ENCODE data around the gene PQBP1.

The PQBP1 gene

DNA sequence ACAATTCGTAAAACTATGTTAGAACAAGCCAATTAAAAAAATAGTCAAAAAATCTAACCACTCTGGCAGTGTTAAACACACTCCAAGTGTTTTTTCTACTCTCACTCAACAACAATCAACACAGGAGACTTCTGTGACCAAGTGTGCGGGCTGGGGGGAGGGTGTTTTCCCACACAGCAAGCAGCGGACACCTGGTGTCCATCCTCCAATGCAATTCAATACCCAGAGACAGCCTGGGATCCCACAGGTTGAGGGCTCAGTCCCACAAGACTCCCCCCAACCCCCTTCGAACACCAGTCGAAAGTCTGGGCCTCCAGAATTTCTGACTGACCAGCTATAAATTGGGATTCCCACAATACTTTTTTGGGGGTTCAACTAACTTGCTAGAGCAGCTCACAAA is 29.4 kb downstream of the PQBP1 start:
- DNase-seq = no peak

DNA sequence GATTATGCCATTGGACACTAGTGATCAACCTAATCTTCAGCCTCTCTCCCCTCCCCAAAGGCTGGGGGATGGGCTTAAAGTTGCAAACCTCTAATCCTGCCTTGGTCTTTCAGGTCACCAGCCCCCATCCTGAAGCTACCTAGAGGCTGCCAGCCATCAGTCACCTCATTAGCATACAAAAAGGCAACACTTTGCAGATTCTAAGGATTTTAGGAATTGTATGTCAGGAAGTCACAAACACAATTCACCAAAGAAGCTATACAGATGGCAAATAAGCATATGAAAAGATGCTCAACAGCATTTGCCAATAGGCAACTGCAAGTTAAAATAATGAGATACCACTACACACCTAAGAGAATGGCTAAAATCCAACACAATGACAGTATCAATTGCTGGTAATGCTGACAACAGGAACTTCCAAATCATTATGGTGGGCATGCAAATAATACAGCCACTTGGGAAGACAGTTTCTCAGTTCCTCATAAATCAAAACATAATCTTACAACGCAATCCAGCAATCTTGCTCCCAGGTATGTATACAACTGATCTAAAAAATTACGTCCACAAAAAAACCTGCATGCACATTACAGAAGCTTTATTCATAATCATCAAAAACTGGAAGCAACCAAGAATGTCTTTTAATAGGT is 30.1 kb downstream of the PQBP1 start:
- DNase-seq = no peak

DNA sequence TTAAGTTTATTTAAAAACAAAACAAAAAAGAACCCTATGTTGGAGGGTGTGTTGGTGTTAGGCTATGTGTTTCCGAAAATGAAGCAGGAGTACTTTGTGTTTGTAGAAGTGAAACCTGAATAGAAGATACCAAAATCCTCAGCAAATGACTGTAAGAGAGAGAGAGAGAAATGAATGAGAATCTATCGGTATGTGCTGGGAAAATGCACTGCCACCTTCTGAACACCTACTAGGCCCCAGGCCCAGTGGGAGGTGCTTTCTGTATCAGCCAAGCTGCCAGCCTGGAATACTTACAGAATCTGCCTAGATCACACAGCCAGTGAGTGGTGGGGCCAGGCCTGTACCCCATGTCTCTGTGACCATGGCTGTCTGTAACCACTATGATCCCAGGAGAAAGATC is 36.0 kb downstream of the PQBP1 start:
- no peak for DNase-seq

DNA sequence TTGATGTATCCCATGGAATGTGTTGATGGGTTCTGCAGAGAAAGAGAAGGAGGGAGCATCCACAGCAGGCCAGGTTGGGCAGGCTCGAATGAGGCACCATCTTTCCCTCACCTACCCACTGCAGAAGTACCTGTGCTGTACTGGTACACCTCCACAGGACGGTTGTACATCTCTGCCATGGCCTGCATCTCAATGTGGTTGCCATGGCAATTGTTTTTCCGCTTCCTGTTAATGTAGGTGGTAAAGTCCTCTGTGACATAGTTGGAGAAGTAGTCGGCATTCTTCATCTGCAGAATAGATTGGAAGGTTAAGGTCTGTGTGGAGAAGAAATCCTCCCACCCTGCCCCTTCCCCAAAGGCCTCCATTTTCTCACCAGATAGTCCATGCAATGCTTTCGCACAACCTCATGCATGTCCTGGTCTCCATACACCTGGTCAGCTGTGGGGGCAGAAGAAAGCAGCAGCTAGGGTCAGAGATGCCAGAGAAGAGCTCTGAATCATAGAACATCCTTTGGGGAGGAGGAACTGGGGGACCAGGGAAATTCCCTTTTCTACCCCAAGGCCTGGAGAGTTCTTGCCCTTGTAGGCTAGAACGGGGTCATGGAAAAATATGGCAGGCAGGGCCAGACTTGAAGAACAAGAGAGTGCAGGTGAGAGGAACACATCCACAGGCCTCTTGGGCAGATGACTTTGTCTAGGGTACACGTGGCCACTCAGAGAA is 37.0 kb downstream of the PQBP1 start:
- DNase-seq = no peak

- no peak for DNase-seq
Observed at GRCh38 chrX:48935301-48935670, 37.6 kb downstream of the PQBP1 start.

DNA sequence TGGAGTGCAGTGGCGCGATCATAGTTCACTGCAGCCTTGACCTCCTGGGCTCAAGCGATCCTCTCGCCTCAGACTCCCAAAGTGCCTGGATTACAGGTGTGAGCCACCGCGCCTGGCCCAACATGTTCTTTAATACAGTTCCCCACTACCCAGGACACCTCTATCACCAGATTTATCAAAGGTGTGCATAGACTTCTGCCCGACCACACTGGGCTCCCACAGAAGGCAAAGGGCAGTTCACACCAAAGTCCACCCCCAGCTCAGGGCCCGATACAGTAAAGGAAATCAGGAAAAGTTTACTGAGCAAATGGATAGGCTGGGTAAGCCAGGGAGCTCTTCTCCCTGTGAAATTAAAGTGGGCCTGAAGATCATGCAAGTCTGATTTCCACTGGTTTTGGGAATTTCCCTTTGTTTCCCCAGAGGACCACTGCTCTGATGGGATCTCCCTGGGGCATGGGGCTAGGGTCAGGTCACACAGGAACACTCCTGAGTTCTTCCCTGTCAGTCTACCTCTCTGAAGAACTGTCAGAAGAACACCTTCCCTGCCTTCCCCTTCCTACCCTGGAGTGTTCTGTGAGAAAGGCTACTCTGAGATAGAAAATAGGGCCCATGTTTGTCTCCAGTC is 38.8 kb downstream of the PQBP1 start:
- no peak for DNase-seq

DNA sequence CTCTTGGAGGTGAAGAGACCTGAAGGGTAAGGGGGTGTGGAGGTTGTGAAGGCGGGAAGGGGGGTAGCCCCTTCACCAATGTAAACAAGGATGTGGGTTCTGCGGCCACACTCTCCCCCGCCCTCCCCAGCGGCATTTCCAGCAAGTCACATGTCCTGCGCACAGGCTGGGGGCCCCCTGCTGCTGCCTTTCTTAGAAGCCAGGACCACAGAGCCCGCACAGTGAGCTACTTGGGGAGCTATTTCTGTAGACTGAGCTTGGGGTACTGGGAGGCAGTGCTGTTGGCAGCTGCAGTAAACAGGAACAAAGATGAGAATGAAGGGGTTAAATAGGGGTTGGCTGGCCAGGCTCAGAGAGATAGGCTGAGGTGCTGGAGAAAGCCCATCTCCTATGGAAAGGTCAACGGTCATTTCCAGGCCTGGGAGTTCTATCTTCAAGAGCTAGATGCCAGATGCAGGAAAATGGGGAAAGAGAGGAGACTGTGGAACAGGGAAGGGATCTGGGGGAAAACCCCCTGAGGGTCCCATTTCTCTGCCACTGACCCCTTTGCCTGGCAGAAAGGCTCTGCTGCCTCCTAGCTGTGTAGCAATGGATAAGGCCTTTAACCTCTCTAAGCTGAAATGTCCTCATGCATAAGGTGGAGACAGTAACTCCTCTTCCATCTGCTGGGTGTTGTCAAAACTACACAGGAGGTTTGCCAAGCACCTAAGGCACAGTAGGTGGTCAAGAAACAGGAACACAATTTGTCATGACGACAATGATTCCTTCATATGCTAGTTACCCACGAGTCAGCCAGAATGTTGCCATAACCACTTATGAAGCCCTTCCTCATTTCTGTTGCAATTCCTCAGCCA is 39.6 kb downstream of the PQBP1 start:
- no peak for DNase-seq

DNA sequence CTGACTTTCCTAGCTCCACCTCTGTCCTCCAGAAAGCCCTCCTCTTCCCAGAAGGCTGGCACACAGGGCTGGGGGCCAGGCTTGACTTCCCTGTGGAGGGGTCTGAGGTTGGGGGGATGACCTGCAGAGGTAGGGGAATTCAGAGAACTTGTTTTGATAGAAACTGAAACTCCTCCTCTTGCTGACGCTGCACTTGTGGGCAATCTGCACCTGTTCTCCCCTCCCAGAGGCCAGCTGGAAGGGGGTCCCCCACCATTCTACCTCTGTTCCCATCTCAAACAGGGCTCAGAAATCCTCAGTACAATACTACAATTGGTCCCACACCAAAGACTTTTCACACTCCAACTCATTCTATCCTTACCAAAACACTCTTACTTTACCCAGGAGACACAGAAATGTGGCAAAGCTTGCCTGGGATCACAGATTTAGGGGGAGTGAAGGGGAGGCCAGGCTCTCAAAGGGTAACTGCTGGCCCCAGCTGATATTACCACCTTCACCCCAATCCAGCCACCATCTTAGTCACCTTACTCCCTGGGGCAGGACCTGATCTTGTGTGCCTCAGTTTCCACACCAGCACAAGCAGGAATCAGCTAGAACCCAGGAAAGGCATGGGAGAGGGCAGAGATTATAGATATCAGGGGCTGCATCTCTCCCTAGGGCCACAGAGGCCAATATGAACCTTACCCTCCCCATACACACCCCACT is 41.1 kb downstream of the PQBP1 start:
- no peak for DNase-seq

GRCh38 chrX:48939524-48940228 is 41.9 kb downstream of the PQBP1 start:
- DNase-seq = no peak

DNA sequence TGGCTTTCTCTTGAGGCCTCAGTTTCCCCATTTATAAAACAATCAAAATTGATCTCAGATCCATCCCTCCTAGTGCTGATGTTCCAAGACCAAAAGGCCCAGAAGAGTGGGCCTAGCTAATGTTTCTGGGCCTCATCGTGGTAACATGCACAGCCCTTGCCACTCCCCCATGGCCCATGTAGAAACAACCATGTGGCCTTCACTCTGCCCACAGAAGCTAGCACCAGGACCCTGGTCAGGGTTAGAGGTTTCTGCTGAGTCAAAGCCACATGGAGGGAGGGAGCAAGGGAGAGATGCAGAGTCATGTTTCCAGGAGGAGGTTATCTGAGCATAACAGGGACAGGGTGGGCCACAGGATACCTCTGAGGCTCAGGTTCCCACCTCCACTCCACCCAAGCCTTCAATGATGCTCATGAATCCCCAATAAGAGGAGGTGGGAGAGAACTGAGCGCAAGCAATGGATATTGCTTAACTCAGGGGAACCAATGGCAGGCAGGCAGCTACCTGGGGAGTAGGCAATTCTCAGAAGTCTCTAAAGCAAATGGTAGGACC is 42.8 kb downstream of the PQBP1 start:
- DNase-seq = no peak

DNA sequence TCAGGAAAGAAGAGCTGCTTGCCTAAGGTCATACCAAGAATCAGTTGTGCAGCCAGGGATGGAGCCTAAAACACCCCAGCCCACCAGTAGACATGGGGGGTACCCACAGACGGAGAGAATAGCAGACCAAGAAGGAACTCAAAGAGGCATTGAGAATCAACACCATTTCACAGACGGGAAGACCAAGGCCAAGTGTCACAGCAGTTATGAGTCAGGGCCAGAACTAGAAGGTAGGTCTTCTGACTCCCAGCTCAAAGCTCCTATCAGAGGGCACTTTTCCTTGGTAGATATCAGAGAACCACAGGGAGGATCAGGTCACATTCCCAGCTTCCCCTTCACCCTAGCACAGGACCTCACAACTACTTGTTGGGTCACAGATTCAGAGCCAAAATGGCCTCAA is 45.2 kb downstream of the PQBP1 start:
- no peak for DNase-seq

DNA sequence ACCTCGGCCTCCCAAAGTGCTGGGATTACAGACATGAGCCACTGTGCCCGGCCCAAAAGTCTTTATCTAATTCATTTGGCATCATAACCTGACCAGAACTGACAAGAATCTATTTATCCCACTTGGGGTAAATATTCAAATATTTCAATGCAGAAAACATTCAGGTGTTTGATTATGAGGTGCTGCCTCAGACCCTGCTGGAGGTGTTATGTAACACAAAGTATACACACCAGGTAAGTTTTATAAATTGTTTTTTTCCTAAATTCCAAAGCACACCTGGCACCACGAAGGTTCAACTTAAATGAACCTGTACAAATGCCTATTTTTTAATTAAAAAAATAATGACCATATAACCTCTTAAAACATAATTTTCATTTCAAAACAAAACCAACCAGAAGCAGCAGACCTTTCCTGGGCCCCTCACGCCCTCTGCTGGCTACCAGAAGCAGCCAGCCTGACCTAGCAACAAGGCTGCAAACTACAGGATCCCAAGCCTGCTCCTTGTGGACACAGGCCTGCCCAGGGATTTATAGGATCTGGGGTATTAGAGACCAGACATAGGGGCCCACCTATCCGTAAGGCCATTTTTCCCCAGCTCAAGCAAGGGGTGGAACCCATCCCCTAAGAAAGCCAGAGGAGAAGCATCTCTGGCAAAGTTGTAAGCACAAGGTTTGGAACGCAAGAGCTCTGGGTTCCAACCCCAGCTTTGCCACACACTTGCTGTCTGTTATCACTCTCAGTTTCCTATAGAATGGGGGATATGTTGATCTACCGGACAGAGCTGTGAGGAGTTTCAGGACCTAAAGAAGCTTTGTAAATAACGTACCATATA is 48.0 kb downstream of the PQBP1 start:
- DNase-seq = no peak

GRCh38 chrX:48948589-48948988 is 50.9 kb downstream of the PQBP1 start:
- DNase-seq = no peak
